ENCODE measurements around the gene TBC1D22A. TPM values are rescaled to one million over a fixed set of nuclear protein-coding genes. Genes with fewer than 3 reads are reported as not detected.

Gene TBC1D22A
- total and polyA plus RNA-seq, 8 donors: 12.0 to 17.6 (median 15.3) TPM

DNA sequence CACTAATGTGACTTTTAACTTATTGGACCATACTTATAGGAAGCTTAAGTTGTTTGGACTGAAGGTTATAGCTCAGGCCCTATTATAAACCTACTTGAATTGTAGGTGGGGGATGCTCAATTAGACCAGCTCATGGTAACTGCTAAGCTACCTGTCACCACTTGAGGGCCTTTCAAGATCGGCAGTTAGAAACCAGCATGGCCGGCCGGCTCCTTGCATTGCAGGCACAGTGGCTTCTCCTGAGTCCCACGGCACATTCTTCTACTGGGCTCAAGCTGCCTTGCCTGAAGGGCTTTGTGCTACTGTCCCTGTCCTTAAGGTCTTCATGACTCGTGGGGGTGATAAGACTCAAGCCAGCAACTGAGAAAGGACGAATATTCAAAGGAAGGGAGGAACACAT is 70.8 kb downstream of the TBC1D22A start:
- Histone ChIP-seq H3K27ac (no peak overlapping the region), H3K4me1 (peaks cover 0 to 4% (median 0%) of the 10 kb centered on the region in 3 donors), H3K4me3 (no peak overlapping the region), H3K27me3 (no peaks in the 10 kb centered on the region), H3K9me3 (no peaks in the 10 kb centered on the region), H3K36me3 (no peaks in the 10 kb centered on the region)
- ATAC-seq (peak; percentile 77 to 90 (median 86)), DNase-seq (peak in 5 of 6 donors; percentile 31 to 77 (median 59)), FAIRE-seq (no peak)
- TF ChIP-seq, protein P1, sequence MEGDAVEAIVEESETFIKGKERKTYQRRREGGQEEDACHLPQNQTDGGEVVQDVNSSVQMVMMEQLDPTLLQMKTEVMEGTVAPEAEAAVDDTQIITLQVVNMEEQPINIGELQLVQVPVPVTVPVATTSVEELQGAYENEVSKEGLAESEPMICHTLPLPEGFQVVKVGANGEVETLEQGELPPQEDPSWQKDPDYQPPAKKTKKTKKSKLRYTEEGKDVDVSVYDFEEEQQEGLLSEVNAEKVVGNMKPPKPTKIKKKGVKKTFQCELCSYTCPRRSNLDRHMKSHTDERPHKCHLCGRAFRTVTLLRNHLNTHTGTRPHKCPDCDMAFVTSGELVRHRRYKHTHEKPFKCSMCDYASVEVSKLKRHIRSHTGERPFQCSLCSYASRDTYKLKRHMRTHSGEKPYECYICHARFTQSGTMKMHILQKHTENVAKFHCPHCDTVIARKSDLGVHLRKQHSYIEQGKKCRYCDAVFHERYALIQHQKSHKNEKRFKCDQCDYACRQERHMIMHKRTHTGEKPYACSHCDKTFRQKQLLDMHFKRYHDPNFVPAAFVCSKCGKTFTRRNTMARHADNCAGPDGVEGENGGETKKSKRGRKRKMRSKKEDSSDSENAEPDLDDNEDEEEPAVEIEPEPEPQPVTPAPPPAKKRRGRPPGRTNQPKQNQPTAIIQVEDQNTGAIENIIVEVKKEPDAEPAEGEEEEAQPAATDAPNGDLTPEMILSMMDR (IDR thresholded peaks at IDR 0.05): peak in 3 of 4 donors; percentile 4 to 34 (median 21)
- WGBS, 2 donors: 32 to 34% methylated on average over 6 of the region's 6 CpGs
- intact Hi-C loops (cut with DNase I): no loop called here

DNA sequence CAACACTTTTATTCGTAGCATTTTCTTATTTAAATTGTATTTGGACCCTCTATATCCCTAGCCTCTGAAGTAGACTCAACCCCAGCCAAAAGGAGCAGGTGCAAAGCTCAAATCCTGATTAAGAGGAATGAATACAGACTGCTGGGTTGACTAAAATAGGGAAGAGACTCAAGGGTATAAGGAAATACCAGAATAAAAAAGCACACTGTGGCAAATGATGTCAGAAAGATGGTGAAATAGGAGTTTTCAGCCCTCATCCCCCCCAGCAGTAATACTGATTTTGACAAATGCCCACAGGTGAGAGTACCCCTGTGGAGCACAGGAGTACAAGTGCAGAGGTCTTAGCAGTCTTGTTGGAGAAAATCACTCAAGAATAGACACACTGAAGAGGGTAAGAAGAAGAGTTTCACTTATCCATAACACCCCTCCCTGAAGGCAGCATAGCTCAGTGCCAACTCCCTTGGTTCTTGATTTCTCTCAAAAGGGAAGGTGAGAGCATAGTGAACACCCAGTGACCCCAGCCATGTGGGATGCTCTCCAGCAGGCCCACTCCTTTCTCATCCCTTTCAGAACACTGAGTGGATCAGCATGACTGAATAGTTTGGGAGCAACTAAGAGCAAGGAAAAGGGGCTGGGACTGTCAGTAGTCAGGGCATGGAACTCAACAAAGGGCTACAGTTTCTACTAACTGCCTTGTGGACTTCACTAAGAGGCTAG is 71.7 kb downstream of the TBC1D22A start:
- TF ChIP-seq, protein P1 (IDR thresholded peaks at IDR 0.05): no peak
- Histone ChIP-seq H3K36me3 (no peaks in the 10 kb centered on the region), H3K4me3 (no peak overlapping the region), H3K9me3 (no peaks in the 10 kb centered on the region), H3K27ac (no peak overlapping the region), H3K4me1 (peaks cover 0 to 4% (median 0%) of the 10 kb centered on the region in 3 donors), H3K27me3 (no peaks in the 10 kb centered on the region)
- WGBS, 2 donors: 95% methylated on average over 1 of the region's 1 CpG
- FAIRE-seq: no peak
- DNase-seq: no peak
- peak in 1 of 4 donors; percentile 12 for ATAC-seq
- intact Hi-C loops (cut with DNase I): no loop called here

DNA sequence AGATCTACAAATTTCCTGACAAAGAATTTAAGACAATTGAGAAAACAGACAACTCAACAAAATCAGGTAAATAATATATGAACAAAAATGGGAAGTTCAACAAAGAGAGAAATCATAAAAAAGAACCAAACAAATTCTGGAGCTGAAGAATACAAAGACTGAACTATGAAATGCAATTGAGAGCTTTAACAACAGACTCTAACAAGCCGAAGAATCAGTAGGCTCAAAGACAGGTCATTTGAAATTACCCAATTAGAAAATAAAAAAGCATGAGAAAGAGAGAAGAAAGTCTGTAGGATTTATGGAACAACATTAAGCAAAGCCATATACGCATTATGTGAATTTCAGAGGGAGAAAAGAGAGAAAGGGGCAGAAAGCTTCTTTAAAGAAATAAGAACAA is 72.8 kb downstream of the TBC1D22A start:
- WGBS, 2 donors: 94 to 100% methylated on average over 2 of the region's 2 CpGs
- no peak for DNase-seq

DNA sequence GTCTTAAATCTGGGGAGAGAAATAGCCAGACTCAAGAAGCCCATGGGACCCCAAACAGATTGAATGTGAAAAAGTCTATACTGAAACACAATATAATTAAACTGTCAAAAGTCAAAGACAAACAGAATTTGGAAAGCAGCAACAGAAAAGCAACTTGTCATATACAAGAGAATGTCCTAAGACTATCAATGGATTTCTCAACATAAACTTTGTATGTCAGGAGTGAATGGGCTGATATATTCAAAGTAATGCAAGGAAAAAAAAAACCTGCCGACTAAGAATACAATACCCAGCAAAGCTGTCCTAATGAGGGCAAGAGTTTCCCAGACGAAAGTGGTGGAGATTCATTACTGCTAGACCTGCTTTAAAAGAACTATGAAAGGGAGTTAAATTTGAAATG is 73.2 kb downstream of the TBC1D22A start:
- FAIRE-seq (no peak), ATAC-seq (no peak)

More for the DNA sequence above, 72.8 kb downstream of the TBC1D22A start:
- Histone ChIP-seq H3K9me3 (no peaks in the 10 kb centered on the region), H3K4me1 (peaks cover 0 to 4% (median 0%) of the 10 kb centered on the region in 3 donors), H3K27me3 (no peaks in the 10 kb centered on the region), H3K27ac (no peak overlapping the region), H3K4me3 (no peak overlapping the region), H3K36me3 (no peaks in the 10 kb centered on the region)
- no peak for FAIRE-seq
- intact Hi-C loops (cut with DNase I): no loop called here
- TF ChIP-seq, protein P1 (IDR thresholded peaks at IDR 0.05): no peak
- no peak for ATAC-seq

More for the DNA sequence above, 73.2 kb downstream of the TBC1D22A start:
- TF ChIP-seq, protein P1 (IDR thresholded peaks at IDR 0.05): no peak
- Histone ChIP-seq H3K36me3 (no peaks in the 10 kb centered on the region), H3K4me3 (no peak overlapping the region), H3K4me1 (peaks cover 0 to 4% (median 0%) of the 10 kb centered on the region in 3 donors), H3K27ac (no peak overlapping the region), H3K9me3 (no peaks in the 10 kb centered on the region), H3K27me3 (no peaks in the 10 kb centered on the region)
- DNase-seq: no peak
- intact Hi-C loops (cut with DNase I): no loop called here
- 97% methylated on average over 2 of the region's 2 CpGs for WGBS, 2 donors
